GM12878 (cell line): ENCODE measurements around the gene P2RX6. TPM values are rescaled to one million over a fixed set of nuclear protein-coding genes. Genes with fewer than 3 reads are reported as not detected.

Experiments used
- ATAC-seq: fragments of 200-7000 bp; cut with Tn5 transposase; 3 replicates; pipeline ENCODE4 v1.9.1; 2020; ENCODE audit warnings: mild to moderate bottlenecking, moderate library complexity
- BruUV-seq: library from RNA; stranded (reverse); fragments of 400-500 nt; replicated peaks from 2 replicates; lab custom pipeline; 2021; lab: Mats Ljungman, UMichigan
- CTCF ChIA-PET: fragments of 300-600 bp; sonication (Branson Sonifier 250); formaldehyde crosslinking; extraction: SDS; loops from one replicate; lab custom pipeline; 2021; ENCODE audit warnings: inconsistent platforms; lab: Yijun Ruan, JAX
- POLR2A ChIA-PET: fragments of 350-600 bp; formaldehyde crosslinking; extraction: SDS; loops from one replicate; lab custom pipeline; 2021; ENCODE audit warnings: inconsistent platforms; lab: Charles Lee
- RAD21 ChIA-PET: fragments of 300-600 bp; sonication (Branson Sonifier 250); formaldehyde crosslinking; loops from one replicate; lab custom pipeline; 2023; ENCODE audit warnings: antibody characterized with exemption; ENCODE audit not compliant: unreplicated experiment; lab: Charles Lee
- SMC1A ChIA-PET: fragments of 300-600 bp; sonication (Branson Sonifier 250); formaldehyde crosslinking; loops from one replicate; lab custom pipeline; 2023; ENCODE audit not compliant: unreplicated experiment, uncharacterized antibody; lab: Charles Lee
- DNase-seq: peaks from one replicate; pipeline ENCODE4 v3.0.0-alpha.2; 2011; ENCODE audit warnings: low read depth, low spot score
- FAIRE-seq: peaks from 3 replicates; lab custom pipeline; 2011; peaks lifted over from hg19 to GRCh38; lab: Jason Lieb, UNC
- H2AFZ ChIP-seq: 2 replicates; pipeline ENCODE4 v1.6.0; 2011; ENCODE audit warnings: low read depth, low read length, control low read depth; ENCODE audit not compliant: control insufficient read depth
- H3K27ac ChIP-seq: 2 replicates; pipeline ENCODE4 v1.5.1; 2011; ENCODE audit warnings: control low read depth; ENCODE audit not compliant: control insufficient read depth, insufficient read depth
- H3K27me3 ChIP-seq, 2 experiments: replicated peaks in 1 of 2; 2 replicates each; pipeline versions ENCODE4 v1.6.0 to v1.6.1; 2011; ENCODE audit warnings: low read length in 1 of 2; ENCODE audit not compliant: control insufficient read depth in 2 of 2, insufficient read depth in 2 of 2
- H3K36me3 ChIP-seq, 2 experiments: 2 replicates each; pipeline ENCODE4 v1.5.1; 2011; ENCODE audit warnings: low read length in 1 of 2; ENCODE audit not compliant: control insufficient read depth in 2 of 2, insufficient read depth in 2 of 2
- H3K4me1 ChIP-seq: 2 replicates; pipeline ENCODE4 v1.6.1; 2011; ENCODE audit warnings: mild to moderate bottlenecking, low read length, moderate library complexity, mixed read lengths; ENCODE audit not compliant: control insufficient read depth, insufficient read depth
- H3K4me2 ChIP-seq: 2 replicates; pipeline ENCODE4 v1.6.0; 2011; ENCODE audit warnings: control low read depth; ENCODE audit not compliant: control insufficient read depth, insufficient read depth
- H3K4me3 ChIP-seq: fragments of 200-600 bp; sonication (generic); 2 replicates; pipeline ENCODE4 v1.5.1; 2016
- H3K79me2 ChIP-seq: 2 replicates; pipeline ENCODE4 v1.6.0; 2011; ENCODE audit warnings: low read length; ENCODE audit not compliant: control insufficient read depth, insufficient read depth
- H3K9ac ChIP-seq: 2 replicates; pipeline ENCODE4 v1.8.0; 2011; ENCODE audit warnings: low read length, control low read depth, mixed read lengths; ENCODE audit not compliant: control insufficient read depth, insufficient read depth
- H3K9me3 ChIP-seq: replicated peaks from 3 replicates; pipeline ENCODE4 v1.5.1; 2011; ENCODE audit warnings: mild to moderate bottlenecking, low read length; ENCODE audit not compliant: control insufficient read depth, insufficient read depth
- H4K20me1 ChIP-seq: 2 replicates; pipeline ENCODE4 v1.6.0; 2011; ENCODE audit not compliant: control insufficient read depth, insufficient read depth
- ELK1 ChIP-seq: IDR thresholded peaks from 2 replicates; pipeline ENCODE4 v1.6.1; 2012; ENCODE audit warnings: low read depth, low read length, improper control_type of control experiment
- ETV6 ChIP-seq, 2 experiments: fragments of 450-650 bp in 1 of 2; IDR thresholded peaks in 1 of 2; conservative IDR thresholded peaks in 1 of 2; 2 replicates each; pipeline ENCODE4 v1.6.1; 2014; ENCODE audit warnings: antibody characterized with exemption in 1 of 2, borderline replicate concordance in 1 of 2, low read depth in 1 of 2, mild to moderate bottlenecking in 1 of 2, moderate library complexity in 1 of 2
- IKZF2 ChIP-seq, 2 experiments: fragments of 450-650 bp; IDR thresholded peaks; 2 replicates each; pipeline ENCODE4 v1.6.1; 2017; ENCODE audit warnings: mild to moderate bottlenecking in 2 of 2, moderate library complexity in 2 of 2
- KAT2A ChIP-seq: conservative IDR thresholded peaks from 2 replicates; pipeline ENCODE4 v1.6.1; 2011; ENCODE audit warnings: low read depth, low read length; ENCODE audit not compliant: control insufficient read depth
- MEF2A ChIP-seq: IDR thresholded peaks from 2 replicates; pipeline ENCODE4 v1.6.1; 2011; ENCODE audit warnings: low read depth, mild to moderate bottlenecking, low read length, moderate library complexity; ENCODE audit not compliant: insufficient read depth
- MYB ChIP-seq: fragments of 150-350 bp; IDR thresholded peaks from 2 replicates; pipeline ENCODE4 v1.6.1; 2014; ENCODE audit warnings: mild to moderate bottlenecking, low read depth, low read length, borderline replicate concordance
- POLR2AphosphoS2 ChIP-seq: IDR thresholded peaks from 2 replicates; pipeline ENCODE4 v1.6.1; 2011; ENCODE audit warnings: low read depth, mild to moderate bottlenecking, low read length, improper control_type of control experiment, moderate library complexity
- SMC3 ChIP-seq: IDR thresholded peaks from 2 replicates; pipeline ENCODE4 v1.6.1; 2011; ENCODE audit warnings: low read length, improper control_type of control experiment, borderline replicate concordance
- SUPT20H ChIP-seq: IDR thresholded peaks from 2 replicates; pipeline ENCODE4 v1.6.1; 2011; ENCODE audit warnings: low read depth, mild to moderate bottlenecking, low read length, moderate library complexity, borderline replicate concordance; ENCODE audit not compliant: control insufficient read depth
- ZBTB33 ChIP-seq: fragments of 450-650 bp; IDR thresholded peaks from 2 replicates; pipeline ENCODE4 v1.6.1; 2017; ENCODE audit warnings: mild to moderate bottlenecking
- WGBS: methylation state at CpG from one replicate; pipeline ENCODE4 v1.1.6; 2016; ENCODE audit warnings: low lambda C conversion rate; ENCODE audit not compliant: insufficient replicate concordance, insufficient coverage; ENCODE audit errors: missing lambda C conversion rate; 5-methylcytosine and 5-hydroxymethylcytosine counted together
- in situ Hi-C: fragments of 300-500 bp; cut with MboI; formaldehyde crosslinking; loops from 9 replicates; pipeline ENCODE4 v1.14.3; 2018; ENCODE audit warnings: mixed read lengths
- intact Hi-C: fragments of 100-400 bp; cut with micrococcal nuclease; formaldehyde crosslinking; loops from one replicate; pipeline ENCODE4 v1.14.2; 2022; ENCODE audit not compliant: unreplicated experiment
- polyA plus RNA-seq, 11 experiments: library from polyadenylated mRNA; depleted of rRNA in 4 of 11; unstranded in 6 of 11; stranded (reverse) in 5 of 11; fragments of >200 nt; fragmentation: Nextera tagmentation in 4 of 11; fragmentation: Illumina TruSeq in 1 of 11; extraction: Ambion mirVana in 4 of 11; extraction: Trizol in 1 of 11; gene quantifications; 1 replicate in 1 of 11; 2 replicates in 10 of 11; pipeline versions ENCODE4 v1.2.1 to v1.2.3, GENCODE V29; 2011 to 2016; ENCODE audit warnings: inconsistent platforms in 2 of 11, missing spikeins in 2 of 11, low read depth in 1 of 11
- total RNA-seq, 4 experiments: library from RNA; depleted of rRNA in 3 of 4; stranded (reverse); fragments of >200 nt in 3 of 4; fragmentation: Illumina TruSeq in 1 of 4; extraction: Trizol in 1 of 4; gene quantifications; 2 replicates each; pipeline versions ENCODE4 v1.2.1 to v1.2.3, GENCODE V29; 2013 to 2021

The P2RX6 gene
- total and polyA plus RNA-seq, 10 of the 15 experiments (the other 5 are each of a cell fraction or from before 2014, with no cell fraction given), result 0.03 to 0.21 (median 0.07) TPM; not detected in 5

- no peak for TF ChIP-seq MYB
Measured at GRCh38 chr22:20994128-20994901, 20.6 kb upstream of the P2RX6 start (continued).

GRCh38 chr22:20994902-20995241 lies 20.1 kb upstream of the P2RX6 start:
- Histone ChIP-seq H3K4me3 (no peak overlapping the region), H3K9ac (no peak overlapping the region), H3K4me2 (no peak overlapping the region), H3K9me3 (no peaks in the 10 kb centered on the region), H3K36me3 (peaks cover 2 to 5% of the 10 kb centered on the region in 2 experiments; a peak in 2 of 4 replicates), H2AFZ (no peak overlapping the region), H3K27me3 (no peaks in the 10 kb centered on the region), H3K27ac (no peak overlapping the region), H3K4me1 (no peaks in the 10 kb centered on the region), H3K79me2 (no peaks in the 10 kb centered on the region), H4K20me1 (no peaks in the 10 kb centered on the region)
- in situ Hi-C loops (no loop called here), intact Hi-C loops (no loop called here)
- no peak for DNase-seq
- no peak for TF ChIP-seq SUPT20H
- POLR2A ChIA-PET, result no interaction called here
- WGBS, result 82% methylated on average over 10 of the region's 10 CpGs
- CTCF ChIA-PET, result no interaction called here
- RAD21 ChIA-PET, result no interaction called here
- no peak for FAIRE-seq
- BruUV-seq, result no TSS peak
- SMC1A ChIA-PET, result no interaction called here
- ATAC-seq, result no peak

GRCh38 chr22:20995329-20996030 lies 19.5 kb upstream of the P2RX6 start:
- Histone ChIP-seq H3K4me1 (peaks cover 2% of the 10 kb centered on the region), H2AFZ (no peak overlapping the region), H3K27ac (no peak overlapping the region), H3K9ac (no peak overlapping the region), H4K20me1 (no peaks in the 10 kb centered on the region), H3K4me2 (no peak overlapping the region), H3K79me2 (peaks cover 5% of the 10 kb centered on the region), H3K27me3 (no peaks in the 10 kb centered on the region), H3K9me3 (no peaks in the 10 kb centered on the region), H3K36me3 (peaks cover 2 to 5% of the 10 kb centered on the region in 2 experiments; a peak in 2 of 4 replicates), H3K4me3 (no peak overlapping the region)
- CTCF ChIA-PET, result no interaction called here
- FAIRE-seq (no peak), DNase-seq (no peak), ATAC-seq (no peak)
- intact Hi-C loops, result no loop called here
- BruUV-seq, result no TSS peak
- in situ Hi-C loops, result no loop called here
- SMC1A ChIA-PET, result no interaction called here
- POLR2A ChIA-PET, result no interaction called here
- WGBS, result 90% methylated on average over 22 of the region's 23 CpGs
- RAD21 ChIA-PET, result no interaction called here
- TF ChIP-seq POLR2AphosphoS2 (no peak), ETV6 (conservative IDR thresholded peaks at IDR 0.05 in 1 of 2, IDR thresholded peaks at IDR 0.05 in 1 of 2; ENCODE audit: borderline replicate concordance in 1 of 2, low read depth in 1 of 2) (no peak), SMC3 (no peak), KAT2A (no peak), IKZF2 (IDR thresholded peaks at IDR 0.05) (no peak), ELK1 (no peak), MEF2A (no peak), ZBTB33 (no peak)
